8988T (cell line): Measurements from ENCODE around the gene APOBEC3H.
"Not testable (repeated sequence)": the region's sequence is repeated elsewhere in the genome, so short reads cannot be mapped to it uniquely, and the experiment has no call there.

ENCODE experiments used
- DNase-seq: peaks from one replicate; pipeline ENCODE4 v3.0.0; 2011

APOBEC3H gene

GRCh38 chr22:39097098-39098020 lies at the start of gene APOBEC3H:
TSS of gene APOBEC3H (plus strand) at chr22:39097244. CDS start at chr22:39100279, 3,035 bp downstream.
- DNase-seq: no peak

- not testable (repeated sequence) for DNase-seq
These were observed 47.6 kb upstream of the APOBEC3H start for GRCh38 chr22:39049486-39049885.

- not testable (repeated sequence) for DNase-seq
These were observed 45.1 kb upstream of the APOBEC3H start for GRCh38 chr22:39051844-39052495.

- no peak for DNase-seq
These were observed 41.4 kb upstream of the APOBEC3H start for GRCh38 chr22:39055658-39056057.

- not testable (repeated sequence) for DNase-seq
These were observed 35.8 kb upstream of the APOBEC3H start for GRCh38 chr22:39061290-39061689.

- DNase-seq: not testable (repeated sequence)
These were observed 35.1 kb upstream of the APOBEC3H start for GRCh38 chr22:39061951-39062350.

- not testable (repeated sequence) for DNase-seq
These were observed 33.1 kb upstream of the APOBEC3H start for GRCh38 chr22:39063904-39064303.

- not testable (repeated sequence) for DNase-seq
These were observed 30.4 kb upstream of the APOBEC3H start for GRCh38 chr22:39066442-39067276.

GRCh38 chr22:39068033-39068785 lies 28.8 kb upstream of the APOBEC3H start:
- DNase-seq: no peak

- no peak for DNase-seq
These were observed 26.9 kb upstream of the APOBEC3H start for GRCh38 chr22:39070186-39070585.

- DNase-seq: not testable (repeated sequence)
These were observed 24.5 kb upstream of the APOBEC3H start for GRCh38 chr22:39072581-39072981.

- no peak for DNase-seq
These were observed 23.1 kb upstream of the APOBEC3H start for GRCh38 chr22:39073981-39074380.

- not testable (repeated sequence) for DNase-seq
These were observed 20.7 kb upstream of the APOBEC3H start for GRCh38 chr22:39076155-39077025.

- not testable (repeated sequence) for DNase-seq
These were observed 19.8 kb upstream of the APOBEC3H start, which contains the start of gene APOBEC3G for GRCh38 chr22:39077026-39077840. TSS of gene APOBEC3G (plus strand) at chr22:39077275. CDS start at chr22:39077362, 87 bp downstream.

GRCh38 chr22:39077912-39078311 lies 19.1 kb upstream of the APOBEC3H start:
- DNase-seq: not testable (repeated sequence)

GRCh38 chr22:39078329-39078728 lies 18.7 kb upstream of the APOBEC3H start:
- no peak for DNase-seq

GRCh38 chr22:39079054-39079637 lies 17.9 kb upstream of the APOBEC3H start:
- not testable (repeated sequence) for DNase-seq

- DNase-seq: no peak
These were observed 16.8 kb upstream of the APOBEC3H start for GRCh38 chr22:39080052-39080762.

- no peak for DNase-seq
These were observed 16.0 kb upstream of the APOBEC3H start for GRCh38 chr22:39081016-39081415.
